ENCODE data around the gene HINT1.

Gene HINT1

DNA sequence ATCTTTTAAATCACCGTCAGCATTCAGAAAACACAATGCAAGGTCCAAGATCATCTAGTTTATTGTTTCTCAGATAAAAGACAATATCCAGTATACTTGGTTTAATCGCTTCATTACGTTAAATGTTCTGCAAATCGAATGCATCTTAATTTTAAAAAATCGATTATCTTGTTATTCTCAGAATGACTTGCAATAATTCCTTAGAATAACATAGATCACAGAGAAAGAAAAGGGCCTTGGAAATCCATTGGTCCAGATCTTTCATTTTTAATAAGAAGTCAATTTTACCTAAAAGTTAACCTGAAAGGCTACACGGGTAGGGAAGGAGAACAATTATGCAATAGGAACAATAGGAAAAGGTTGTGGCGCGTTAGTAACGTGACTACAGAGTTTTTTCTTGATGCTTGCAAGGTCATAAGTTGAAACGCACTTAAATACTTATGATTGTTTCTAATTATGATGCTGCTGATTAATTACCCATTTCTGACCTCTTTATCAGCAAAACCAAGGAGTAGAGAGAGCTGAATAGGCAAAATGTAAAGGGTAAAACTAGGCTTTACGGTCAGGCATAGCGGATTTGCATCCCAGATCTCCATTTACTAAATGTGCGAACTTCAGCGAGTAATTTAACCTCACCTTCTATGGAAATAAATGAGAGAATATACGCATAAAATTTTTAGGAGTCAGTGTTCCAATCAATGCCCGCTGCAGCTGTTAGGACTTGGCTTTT, 4.9 kb upstream of the HINT1 start:
- TF ChIP-seq, protein P1, sequence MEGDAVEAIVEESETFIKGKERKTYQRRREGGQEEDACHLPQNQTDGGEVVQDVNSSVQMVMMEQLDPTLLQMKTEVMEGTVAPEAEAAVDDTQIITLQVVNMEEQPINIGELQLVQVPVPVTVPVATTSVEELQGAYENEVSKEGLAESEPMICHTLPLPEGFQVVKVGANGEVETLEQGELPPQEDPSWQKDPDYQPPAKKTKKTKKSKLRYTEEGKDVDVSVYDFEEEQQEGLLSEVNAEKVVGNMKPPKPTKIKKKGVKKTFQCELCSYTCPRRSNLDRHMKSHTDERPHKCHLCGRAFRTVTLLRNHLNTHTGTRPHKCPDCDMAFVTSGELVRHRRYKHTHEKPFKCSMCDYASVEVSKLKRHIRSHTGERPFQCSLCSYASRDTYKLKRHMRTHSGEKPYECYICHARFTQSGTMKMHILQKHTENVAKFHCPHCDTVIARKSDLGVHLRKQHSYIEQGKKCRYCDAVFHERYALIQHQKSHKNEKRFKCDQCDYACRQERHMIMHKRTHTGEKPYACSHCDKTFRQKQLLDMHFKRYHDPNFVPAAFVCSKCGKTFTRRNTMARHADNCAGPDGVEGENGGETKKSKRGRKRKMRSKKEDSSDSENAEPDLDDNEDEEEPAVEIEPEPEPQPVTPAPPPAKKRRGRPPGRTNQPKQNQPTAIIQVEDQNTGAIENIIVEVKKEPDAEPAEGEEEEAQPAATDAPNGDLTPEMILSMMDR (IDR thresholded peaks at IDR 0.05): no peak

DNA sequence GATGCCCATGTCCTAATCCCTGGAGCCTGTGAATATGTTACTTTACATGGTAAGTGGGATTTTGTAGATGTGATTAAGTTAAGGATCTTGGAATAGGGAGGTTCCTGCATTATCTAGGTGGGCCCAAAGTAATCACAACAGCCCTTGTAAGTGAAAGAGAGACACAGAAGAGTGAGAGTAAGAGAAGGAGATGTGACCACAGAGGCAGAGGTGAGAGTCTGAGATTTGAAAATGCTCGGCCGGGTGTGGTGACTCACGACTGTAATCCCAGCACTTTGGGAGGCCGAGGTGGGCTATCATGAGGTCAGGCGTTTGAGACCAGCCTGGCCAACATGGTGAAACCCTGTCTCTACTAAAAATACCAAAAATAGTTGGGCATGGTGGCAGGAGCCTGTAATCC, 2.6 kb upstream of the HINT1 start:
- TF ChIP-seq, protein P1 (IDR thresholded peaks at IDR 0.05): no peak

DNA sequence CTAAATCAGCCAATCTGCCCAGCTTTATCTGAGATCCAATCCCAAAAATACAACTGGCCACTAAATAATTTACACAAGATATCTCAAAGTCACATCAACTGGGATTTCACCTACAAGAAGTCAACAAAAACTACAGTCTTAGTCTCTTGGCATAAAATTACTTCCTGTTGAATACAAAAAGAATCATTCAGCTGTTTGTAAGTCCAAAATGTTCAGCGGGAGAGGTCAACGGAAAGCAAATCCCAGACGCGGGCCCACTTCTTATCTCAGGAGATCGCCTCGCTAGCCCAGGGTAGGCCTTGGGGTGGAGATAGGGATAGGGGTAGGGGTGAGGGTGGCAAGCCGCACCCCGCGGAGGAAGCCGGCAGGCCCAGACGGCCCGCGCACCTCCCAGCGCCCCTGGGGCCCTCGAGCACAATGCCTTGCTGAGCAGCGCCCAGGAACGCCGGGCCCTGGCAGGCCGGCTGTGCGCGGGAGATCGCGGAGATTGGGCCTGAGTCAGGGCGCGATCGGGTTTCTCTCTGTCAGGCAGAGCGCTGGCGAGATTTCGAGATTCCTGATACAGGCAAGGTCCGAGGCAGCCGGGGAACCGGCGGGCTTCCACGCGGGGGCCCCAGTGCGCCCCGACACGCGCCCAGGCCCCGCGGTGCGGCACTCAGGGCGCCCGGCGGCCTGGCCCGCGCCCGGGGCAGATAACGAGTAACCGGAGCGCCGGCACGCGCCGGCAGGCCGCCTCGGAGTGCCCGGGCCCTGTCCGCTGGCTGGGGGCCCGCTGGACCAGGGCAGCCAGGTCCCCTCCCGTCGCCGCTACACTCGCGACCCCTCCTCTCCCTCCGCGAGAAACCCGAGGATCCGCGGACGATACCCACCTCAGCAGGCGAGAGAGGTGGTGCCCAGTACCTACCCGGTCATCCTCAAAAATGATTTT, 601 bp downstream of the HINT1 start:
- TF ChIP-seq, protein P1 (IDR thresholded peaks at IDR 0.05): no peak

DNA sequence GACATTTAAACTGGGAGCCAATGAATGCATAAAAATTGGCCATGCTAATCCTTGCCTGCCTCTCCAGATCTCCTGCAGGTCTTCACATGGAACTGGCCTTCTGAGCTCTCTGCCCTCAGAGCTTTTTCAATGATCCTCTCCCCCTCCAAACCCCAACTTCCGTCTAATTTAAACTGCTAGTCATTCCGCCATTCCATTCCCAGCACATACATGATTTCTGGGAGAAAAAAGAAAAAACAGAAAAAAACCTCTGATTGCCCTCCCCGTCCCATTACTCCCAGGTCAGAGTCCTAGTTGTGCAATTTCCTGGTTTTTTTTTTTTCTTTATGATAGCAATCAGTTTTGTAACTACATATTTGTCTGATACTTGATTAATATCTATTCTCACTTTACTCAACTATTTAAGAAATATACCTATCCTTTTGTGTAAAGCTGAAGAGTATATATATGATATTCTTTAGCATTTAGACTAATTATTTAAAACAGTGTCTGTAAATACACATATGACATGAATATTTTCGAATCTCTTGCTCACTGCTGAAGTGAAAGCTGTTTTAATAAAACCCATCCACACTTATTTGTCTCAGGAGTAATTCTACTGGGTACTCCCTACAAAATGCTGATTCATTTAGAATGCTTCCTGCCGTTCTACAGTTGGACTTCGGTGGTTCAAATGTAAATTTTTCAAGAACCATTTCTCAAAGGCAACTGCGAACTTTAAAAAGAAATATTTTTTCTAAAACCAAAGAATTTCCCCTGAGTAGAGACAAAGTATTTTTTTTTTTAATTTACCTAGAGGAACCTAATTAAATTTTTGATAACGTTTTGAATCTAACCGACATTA, 1.6 kb downstream of the HINT1 start:
- TF ChIP-seq, protein P1 (IDR thresholded peaks at IDR 0.05): no peak

DNA sequence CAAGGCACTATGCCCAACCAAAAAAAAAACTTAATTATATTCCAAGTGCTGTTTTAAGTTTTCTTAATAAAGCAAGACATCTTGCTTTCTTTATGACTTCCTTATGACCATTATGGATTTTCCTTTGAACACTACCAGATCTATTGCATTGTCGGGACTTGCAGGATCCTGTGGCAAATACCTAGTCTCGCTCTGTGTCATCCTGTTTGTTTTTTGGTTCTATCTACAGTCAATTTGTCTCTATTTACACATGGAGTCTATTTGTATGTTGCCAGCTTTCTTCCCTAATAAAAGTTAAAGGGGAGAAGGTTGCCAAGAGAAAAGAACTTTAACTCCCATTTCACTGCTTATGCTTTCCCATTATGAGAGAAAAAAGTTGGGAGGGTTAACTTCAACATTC, 4.9 kb downstream of the HINT1 start:
- TF ChIP-seq, protein P1 (IDR thresholded peaks at IDR 0.05): no peak

DNA sequence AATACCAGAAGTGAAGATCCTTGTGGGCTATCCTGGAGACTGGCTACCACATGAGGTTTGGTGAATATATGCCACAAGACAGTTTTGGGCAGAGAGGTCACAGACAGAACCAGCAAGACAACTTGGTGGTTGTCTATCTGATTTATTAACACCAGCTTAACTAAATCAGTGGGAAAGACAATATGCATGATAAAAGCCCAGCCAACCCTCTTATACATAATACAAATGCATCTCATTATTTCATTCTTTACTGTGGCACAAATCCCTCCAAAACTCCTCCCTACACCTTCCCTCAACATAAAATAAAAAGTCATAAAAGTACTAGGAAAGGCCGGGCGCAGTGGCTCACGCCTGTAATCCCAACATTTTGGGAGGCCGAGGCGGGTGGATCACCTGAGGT, 8.1 kb downstream of the HINT1 start:
- TF ChIP-seq, protein P1 (IDR thresholded peaks at IDR 0.05): no peak

DNA sequence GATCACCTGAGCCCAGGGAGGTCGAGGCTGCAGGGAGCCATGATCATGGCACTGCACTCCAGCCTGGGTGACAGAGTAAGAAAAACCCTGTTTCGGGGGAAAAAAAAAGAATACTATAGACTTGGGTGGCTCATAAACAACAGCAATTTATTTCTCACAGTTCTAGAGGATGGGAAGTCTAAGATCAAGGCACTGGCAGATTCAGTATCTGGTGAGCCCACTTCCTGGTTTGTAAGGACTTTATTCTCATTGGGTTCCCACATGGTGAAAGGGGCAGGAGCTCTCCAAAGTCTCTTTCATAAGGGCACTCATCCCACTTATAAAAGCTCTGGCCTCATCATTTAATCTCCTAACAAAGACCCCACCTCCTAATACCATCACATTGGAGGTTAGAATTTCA, 8.7 kb downstream of the HINT1 start:
- TF ChIP-seq, protein P1 (IDR thresholded peaks at IDR 0.05): no peak

Measured in LNCAP (cell line).